GM10248 (cell line): Measurements from ENCODE around the gene EDEM1.

Source experiments
- CTCF ChIA-PET: fragments of 300-600 bp; sonication (Branson Sonifier 250); formaldehyde crosslinking; extraction: SDS; loops from one replicate; lab custom pipeline; 2021; ENCODE audit warnings: antibody characterized with exemption; lab: Yijun Ruan, JAX
- POLR2A ChIA-PET: fragments of 350-650 bp; sonication (Branson Sonifier 250); formaldehyde crosslinking; extraction: SDS; loops from one replicate; lab custom pipeline; 2020; ENCODE audit warnings: antibody characterized with exemption; lab: Yijun Ruan, JAX
- DNase-seq: peaks from one replicate; pipeline ENCODE4 v3.0.0; 2012; ENCODE audit errors: extremely low spot score
- CTCF ChIP-seq: IDR thresholded peaks from 2 replicates; pipeline ENCODE4 v1.5.1; 2012; ENCODE audit warnings: mild to moderate bottlenecking, low read depth; ENCODE audit errors: extremely low read depth, missing control alignments, control extremely low read depth

Gene EDEM1

GRCh38 chr3:5198986-5199731, 11.7 kb downstream of the EDEM1 start:
- ChIA-PET CTCF (interaction anchor here (2.2 to 5.4 kb wide), 5 partner anchors 10 to 76 kb away, joined by 5 to 41 read pairs (median 14); partner anchors contain the start of gene ARL8B), POLR2A (no interaction called here)
- TF ChIP-seq CTCF = no peak
- no peak for DNase-seq

GRCh38 chr3:5201536-5201935, 14.0 kb downstream of the EDEM1 start:
- DNase-seq = no peak
- TF ChIP-seq CTCF = no peak
- ChIA-PET CTCF (no interaction called here), POLR2A (no interaction called here)

- POLR2A ChIA-PET = no interaction called here
- no peak for TF ChIP-seq CTCF
- CTCF ChIA-PET = no interaction called here
- no peak for DNase-seq
Observed at GRCh38 chr3:5202222-5202621, 14.7 kb downstream of the EDEM1 start.

GRCh38 chr3:5205165-5205941, 17.8 kb downstream of the EDEM1 start:
- ChIA-PET CTCF (interaction anchor here (0.9 to 3.2 kb wide), 4 partner anchors 11 to 82 kb away, joined by 3 to 11 read pairs (median 4); no protein-coding TSS in a partner anchor), POLR2A (interaction anchor here (0.8 to 0.9 kb wide), 2 partner anchors 9 to 16 kb away, joined by 4 to 5 read pairs; no protein-coding TSS in a partner anchor)
- no peak for TF ChIP-seq CTCF
- DNase-seq = peak; percentile 65

- DNase-seq = no peak
Observed at GRCh38 chr3:5210926-5211325, 23.4 kb downstream of the EDEM1 start.

More at GRCh38 chr3:5210926-5211325, 23.4 kb downstream of the EDEM1 start:
- POLR2A ChIA-PET = no interaction called here
- no peak for TF ChIP-seq CTCF
- CTCF ChIA-PET = interaction anchor here (1.4 kb wide), 1 partner anchor 17 kb away, joined by 3 read pairs; no protein-coding TSS in a partner anchor
